Measurements from ENCODE around the gene FLNB.

- TF ChIP-seq CTCF (IDR thresholded peaks at IDR 0.05) (no peak), POLR2A (IDR thresholded peaks at IDR 0.05) (no peak), POLR2AphosphoS5 (IDR thresholded peaks at IDR 0.05) (no peak)
Measured at GRCh38 chr3:57963811-57964346, 44.3 kb upstream of the FLNB start.
